SKM-1 (cell line): ENCODE measurements around the gene INF2.
A peak's percentile ranks its signal among the peaks of the same experiment; 100 is the strongest.
"Not testable (repeated sequence)": the region's sequence is repeated elsewhere in the genome, so short reads cannot be mapped to it uniquely, and the experiment has no call there.

Experiments
- DNase-seq: peaks from one replicate; lab custom pipeline; 2025; ENCODE audit not compliant: unreplicated experiment; lab: John Stamatoyannopoulos, UW

Gene INF2

DNA sequence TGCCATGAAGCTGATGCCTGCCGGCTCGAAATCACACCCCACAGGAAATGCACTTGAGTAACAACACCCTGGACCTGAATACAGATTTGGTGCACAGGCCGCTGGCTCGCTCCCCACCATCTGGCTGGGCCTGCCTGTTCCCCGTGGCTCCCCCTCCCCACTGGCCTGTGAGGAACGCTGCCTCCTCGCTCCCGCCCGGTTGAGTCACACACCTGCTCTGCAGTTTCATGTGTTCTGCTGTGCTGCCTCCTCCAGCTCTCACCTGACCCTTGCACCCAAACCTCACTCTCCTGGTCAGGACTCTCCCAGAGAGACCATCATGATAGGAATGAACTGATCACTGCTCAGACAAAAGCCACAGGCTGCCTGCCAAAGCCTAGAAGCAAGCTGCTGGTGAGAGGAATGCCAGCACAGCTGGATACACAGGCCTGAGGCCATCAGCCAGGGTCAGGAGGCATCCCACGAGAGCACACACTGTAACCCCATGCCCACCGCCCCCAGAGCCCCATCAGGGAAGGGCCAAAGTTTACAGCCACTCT lies 59.8 kb downstream of the INF2 start:
- DNase-seq, result no peak

DNA sequence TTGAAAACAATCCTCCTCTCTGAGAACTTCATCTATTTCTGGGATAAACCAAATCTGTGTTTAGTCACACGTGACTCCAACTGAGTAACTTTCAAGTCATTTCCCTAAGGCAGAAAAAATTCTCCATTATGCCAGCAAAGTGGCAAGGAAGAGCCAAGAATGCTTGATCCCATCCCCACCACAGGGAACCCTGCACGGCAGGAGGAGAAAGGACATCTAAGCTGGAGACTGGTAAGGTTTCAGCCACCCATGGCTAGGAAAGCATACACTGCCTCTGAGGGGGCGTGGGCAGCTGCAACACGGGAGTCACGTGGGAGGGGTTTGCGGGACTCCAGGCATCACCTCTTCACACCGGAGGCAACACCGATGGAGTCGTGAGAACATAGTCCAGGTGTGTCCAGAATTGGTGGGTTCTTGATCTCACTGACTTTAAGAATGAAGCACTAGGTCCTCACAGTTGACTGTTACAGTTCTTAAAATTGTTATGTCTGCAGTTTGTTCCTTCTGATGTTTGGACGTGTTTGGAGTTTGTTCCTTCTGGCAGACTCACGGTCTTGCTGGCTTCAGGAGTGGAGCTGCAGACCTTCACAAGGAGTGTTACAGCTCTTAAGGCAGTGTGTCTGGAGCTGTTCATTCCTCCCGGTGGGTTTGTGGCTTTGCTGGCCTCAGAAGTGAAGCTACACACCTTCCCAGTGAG lies 60.8 kb downstream of the INF2 start:
- DNase-seq, result no peak

GRCh38 chr14:104750753-104751057 lies 61.3 kb downstream of the INF2 start:
- DNase-seq, result not testable (repeated sequence)

- no peak for DNase-seq
Measured at GRCh38 chr14:104751539-104752422, 62.4 kb downstream of the INF2 start.

DNA sequence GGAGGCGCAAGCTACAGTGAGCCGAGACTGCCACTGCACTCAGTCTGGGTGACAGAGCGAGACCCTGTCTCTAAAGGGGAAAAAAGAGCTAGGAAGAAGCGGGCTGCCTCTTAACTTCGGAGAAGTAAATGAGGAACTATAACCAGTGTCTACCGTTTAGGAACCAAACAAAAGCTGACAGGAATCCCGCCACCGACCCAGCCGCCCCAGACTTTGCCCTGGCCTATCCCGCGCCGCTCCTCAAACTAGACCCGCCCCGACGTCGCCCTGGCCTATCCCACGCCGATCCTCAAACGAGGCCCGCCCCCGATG lies 63.0 kb downstream of the INF2 start:
- no peak for DNase-seq

- DNase-seq, result peak; percentile 95
Measured at GRCh38 chr14:104752735-104753527, 63.5 kb downstream of the INF2 start, which contains the start of gene SIVA1. Gene SIVA1, plus strand, starts transcription at chr14:104753147. Its CDS starts 55 bp downstream, at chr14:104753202.

DNA sequence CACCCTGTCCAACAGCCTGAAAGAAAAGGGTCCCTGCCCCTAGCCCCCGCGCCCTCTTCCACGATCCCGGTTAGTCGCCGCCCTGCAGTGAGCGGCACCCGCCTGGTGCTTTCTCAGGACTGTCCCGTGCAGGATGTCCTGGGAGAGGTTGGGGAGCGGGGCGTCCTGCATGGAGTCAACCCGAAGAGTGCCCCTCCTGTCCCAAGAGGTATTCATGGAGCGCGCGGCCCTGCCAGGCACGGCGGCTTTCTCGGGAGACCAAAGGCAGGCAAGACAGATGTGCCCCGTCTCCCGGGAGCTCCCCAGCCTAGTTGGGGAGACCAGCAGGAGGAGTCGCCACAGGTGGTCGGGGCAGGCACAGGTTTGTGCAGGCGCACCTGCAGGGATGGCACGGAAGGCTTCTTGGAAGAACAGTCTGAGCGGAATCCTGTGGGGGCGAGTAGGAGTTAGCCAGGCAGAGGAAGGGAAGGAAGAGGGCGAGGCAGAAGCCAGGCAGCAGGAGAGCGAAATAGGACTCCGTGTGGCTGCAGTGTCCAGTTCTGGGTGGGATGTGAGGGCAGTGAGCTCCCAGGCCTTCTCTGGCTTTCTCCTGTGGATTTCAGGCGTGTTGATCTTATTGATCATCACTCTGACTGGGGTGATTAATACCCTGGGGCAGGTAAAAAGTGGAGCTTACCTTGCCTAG lies 64.3 kb downstream of the INF2 start:
- DNase-seq, result no peak

- DNase-seq, result no peak
Measured at GRCh38 chr14:104754213-104754851, 64.9 kb downstream of the INF2 start.

DNA sequence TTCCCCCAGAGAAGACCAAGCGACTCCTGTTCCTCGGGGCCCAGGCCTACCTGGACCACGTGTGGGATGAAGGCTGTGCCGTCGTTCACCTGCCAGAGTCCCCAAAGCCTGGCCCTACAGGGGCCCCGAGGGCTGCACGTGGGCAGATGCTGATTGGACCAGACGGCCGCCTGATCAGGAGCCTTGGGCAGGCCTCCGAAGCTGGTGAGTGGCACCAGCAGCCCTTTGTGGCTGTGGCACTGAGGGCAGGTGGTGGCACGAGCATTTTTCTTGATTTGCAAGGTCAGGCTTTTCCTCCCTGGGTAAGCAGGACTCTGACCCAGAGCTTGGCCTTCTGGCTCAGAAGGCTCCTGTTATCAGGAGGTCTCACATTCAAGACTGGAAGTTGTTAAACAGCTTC lies 66.2 kb downstream of the INF2 start:
- no peak for DNase-seq

GRCh38 chr14:104756477-104757237 lies 67.2 kb downstream of the INF2 start:
- no peak for DNase-seq

GRCh38 chr14:104757238-104757585 lies 67.8 kb downstream of the INF2 start:
- DNase-seq, result no peak

DNA sequence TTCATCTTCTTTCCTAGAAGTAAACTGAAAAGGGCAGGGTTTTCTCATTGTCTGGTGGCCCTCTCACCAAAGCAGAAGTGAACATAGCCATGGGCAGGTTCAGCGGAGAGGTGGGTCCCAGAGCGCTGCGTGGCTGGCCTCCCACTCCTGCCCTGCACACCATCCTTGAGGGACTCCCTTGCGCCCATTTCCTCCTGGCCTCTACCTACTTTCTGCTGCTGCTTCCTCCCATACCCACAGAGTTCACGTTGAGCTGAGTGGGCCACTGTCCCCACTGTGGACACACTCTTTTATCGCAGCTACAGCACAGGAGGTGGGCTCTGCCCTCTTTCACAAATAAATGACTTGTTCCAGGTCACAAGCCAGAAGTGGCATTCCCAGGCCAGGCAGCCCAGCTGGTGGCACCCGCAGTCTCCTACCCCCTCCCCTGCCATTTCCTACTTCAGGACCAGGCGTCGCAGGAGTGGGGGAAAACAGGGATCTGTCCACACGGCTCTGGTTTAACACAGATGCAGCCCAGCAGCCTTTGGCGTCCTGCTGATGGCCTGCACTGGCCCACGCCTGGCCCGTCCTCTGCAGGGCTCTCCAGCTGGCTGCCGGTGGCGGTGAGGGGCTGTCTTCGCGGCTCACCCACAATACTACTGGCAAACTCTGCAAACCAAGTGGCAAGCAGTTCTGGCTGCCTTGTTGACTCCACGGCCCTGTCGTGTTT lies 68.4 kb downstream of the INF2 start:
- DNase-seq, result no peak

GRCh38 chr14:104758981-104759969 lies 69.9 kb downstream of the INF2 start:
- no peak for DNase-seq

GRCh38 chr14:104765517-104765916 lies 76.1 kb downstream of the INF2 start:
- no peak for DNase-seq

DNA sequence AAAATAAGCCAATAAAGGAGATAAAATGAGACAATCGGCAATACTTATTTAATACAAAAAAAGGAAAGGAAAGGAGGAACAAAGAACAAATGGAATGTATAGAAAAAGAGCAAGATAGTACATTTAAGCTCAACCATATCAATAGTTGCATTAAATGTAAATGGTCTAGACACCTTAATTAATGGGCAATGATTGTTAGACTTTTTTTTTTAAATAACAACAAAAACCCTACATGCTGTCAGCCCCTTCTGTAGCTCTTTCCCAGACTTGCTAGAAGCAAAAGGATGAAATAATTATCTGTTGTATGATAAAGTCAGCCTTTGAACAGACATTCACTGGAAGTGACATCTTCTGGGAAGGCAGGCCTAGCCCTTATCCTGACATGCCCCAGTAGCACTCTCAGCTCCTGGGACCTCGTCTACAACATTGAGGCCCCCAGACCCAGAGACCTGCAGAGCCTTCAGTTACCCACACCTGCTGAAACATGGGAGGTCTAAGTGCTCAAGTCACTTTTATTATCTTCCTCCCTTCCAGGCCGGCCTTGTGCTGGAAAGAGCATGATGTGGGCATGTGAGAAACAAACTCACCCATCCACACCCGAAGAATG lies 76.9 kb downstream of the INF2 start:
- no peak for DNase-seq

DNA sequence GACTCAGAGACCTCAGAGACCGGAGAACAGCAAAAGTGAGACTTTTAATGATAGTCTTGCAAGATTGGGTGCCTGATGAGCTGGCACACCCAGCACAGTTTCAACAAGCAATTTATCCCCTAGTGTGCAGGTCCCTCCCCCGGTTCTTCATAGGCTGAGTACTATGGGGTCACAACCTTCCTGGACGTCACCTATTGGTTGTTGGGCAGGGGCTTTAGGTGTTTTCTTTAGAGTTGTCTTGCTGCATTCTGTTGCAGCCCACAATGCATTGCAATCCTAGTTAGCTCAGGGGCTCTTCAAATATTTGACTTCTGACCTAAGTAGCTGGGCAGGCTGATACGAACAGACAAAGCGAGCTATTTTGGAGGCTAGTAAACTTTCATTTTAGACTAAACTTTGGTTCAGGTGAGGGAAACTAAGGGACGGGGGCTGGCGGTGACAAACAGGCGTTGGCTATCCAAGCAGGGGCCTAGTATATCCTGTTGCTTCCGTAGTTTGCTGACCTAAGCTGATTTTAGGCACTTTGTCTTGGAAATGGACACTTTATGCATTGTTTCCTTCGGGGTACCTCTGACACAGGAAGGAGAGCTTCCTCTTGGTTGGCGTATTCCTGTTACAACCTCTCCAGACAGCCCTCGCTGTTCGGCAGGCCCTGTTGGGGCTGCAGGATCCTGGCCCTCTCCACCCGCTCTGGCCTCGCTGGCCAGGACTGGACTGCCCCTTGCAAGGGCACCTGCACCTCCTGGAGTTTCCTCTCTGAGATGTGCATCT lies 77.6 kb downstream of the INF2 start:
- DNase-seq, result no peak

- DNase-seq, result no peak
Measured at GRCh38 chr14:104767634-104767918, 78.2 kb downstream of the INF2 start.
